Kidney capillary endothelial cell (primary cell): ENCODE data around the gene PHRF1.

ENCODE experiments used
- DNase-seq: peaks from one replicate; pipeline ENCODE4 v3.0.0-alpha.2; 2018; ENCODE audit warnings: low spot score

PHRF1 gene

DNA sequence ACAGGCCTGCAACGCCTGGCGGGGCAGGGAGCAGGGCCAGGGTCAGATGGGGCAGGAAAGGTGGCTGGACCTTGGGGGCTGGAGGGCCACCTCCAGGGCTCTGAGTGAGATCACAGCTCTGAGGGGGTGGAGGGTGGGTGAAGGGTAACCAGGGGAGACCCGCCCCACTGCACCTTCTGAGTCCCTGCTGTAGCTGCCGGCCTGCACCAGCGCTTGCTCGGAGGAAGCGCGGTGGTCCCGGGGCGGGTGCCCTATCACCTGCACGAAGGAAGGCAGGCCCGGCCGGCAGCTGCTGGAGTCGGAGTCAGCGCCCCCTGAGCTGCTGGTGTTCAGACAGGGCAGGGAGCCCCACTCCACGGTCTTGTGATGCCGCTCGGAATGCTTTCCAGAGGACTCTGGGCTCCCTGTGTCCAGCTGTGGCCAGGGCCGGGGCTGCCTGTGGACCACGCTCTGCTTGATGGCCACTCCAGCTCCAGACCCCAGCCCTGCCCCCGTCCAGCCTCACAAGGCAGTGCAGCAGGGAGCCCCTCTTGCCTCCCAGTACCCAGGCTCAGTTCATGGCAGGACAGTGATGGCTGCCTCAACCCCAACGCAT, 19.5 kb upstream of the PHRF1 start:
- no peak for DNase-seq

GRCh38 chr11:557328-558132, 18.7 kb upstream of the PHRF1 start:
- DNase-seq: no peak

DNA sequence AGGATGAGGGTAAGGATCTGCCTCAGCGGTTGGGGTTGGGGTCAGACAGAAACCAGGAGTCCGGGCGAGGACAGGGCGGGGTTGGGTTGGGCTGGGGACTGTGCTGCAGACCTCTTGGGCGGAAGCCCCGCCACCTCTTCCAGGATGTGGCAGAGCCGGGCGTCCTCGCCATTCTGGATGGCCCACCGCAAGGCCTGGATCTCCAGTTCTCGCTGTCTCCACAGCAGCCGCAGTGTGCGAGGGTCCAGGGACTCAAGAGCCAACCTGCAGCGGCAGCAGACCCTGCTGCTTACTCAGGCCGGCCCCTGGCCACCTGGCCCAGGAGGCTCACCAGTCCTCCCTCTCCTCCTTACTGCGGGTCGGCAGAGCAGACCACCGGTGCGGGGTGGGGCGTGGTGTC, 17.8 kb upstream of the PHRF1 start:
- DNase-seq: no peak

DNA sequence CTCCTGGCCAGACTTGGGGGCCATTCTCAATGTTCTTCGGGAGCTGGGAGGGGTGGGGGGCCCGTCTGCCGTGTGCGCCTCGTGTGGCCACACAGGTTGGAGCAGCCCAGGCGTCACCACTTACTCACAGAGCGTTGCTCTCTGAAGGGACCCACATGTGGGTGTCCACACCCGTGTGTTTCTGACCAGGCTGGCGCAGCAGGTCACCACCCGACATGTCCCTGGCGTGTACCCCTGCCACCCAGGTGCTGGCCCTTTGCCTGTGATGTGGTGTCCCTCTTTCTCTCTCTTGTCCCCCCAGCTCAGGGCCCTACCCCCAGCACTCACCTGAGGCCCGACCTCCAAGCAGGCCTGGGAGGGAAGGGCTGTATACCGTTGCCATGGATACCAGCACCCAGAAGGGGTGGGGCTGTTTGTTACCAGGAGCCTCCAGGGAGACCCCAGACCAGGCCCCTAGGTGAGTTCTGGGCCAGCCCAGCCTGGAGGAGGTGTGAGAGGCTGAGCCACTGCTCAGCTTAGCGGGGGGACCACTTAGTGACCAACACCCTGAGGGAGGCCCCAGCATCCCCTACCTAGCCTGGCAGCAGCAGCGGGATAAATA, 17.1 kb upstream of the PHRF1 start:
- DNase-seq: no peak

DNA sequence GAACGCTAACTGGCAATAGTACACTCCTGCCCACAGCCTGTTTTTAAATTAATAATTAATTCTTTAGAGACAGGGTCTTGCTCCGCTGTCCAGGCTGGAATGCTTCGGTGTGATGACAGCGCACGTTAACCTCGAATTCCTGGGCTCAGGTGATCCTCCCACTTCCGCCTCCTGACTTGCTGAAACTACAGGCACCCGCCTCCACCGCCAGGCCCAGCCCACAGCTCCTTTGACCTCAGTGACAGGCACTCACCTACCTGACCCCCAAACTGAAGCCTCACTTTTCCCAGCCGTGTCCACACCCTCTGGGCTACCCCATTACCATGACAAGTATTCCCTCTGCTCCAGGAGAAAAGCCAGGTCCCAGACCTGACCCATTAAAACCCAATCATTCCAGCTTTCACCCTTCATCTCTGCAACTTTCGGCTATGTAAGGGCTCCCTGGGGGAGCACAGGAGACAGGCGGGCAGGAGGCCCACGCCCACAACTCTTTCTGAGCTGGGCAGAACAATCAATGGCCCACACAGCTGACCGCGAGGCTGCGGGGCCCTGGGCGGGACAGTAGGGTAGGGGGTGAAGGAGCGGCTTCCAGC, 16.5 kb upstream of the PHRF1 start:
- DNase-seq: no peak

DNA sequence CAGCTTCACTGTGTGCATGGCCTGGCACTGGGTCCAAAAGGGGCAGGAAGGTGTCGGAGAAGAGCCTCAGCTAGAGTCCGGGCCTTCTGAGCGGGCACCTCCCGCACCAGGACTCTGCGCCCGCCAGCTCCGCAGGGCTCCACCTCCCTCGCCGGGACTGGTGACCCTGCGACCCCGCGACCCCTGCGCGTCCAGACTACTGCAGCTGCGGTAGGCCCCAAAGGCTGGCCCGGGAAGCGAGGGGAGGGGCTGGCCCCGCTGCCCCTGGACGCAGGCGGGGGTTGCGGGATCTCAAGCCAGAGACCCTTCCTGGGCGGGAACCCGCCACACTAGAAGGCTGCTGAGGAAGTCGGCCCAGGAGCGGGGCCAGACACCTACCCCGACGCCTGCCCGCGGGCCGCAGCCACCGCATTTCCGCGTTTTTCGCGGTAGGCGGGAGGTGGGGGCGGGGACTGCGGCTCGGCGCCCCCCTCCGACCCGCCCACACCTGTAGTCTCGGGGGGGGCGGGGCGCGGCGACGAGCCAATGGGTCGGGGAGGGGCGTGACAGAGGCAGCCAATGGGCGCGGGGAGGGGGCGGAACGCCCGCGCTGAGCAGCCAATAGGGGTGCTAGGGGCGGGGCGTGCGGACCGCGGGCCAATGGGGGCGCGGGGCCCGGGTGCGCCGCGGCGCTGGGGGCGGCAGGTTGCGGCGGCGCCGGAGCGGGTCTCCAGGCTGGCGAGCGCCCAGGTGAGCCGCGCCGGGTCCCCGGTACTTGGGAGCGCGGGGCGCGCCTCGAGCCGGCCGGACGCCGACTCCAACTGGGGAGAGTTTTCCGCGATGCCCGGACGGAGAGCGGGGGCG, 15.7 kb upstream of the PHRF1 start, which contains the start of the genes LMNTD2 and RASSF7:
LMNTD2 (minus strand) TSS at position 434 of the 843 bp plus-strand sequence; CDS start at position 412, 22 bp downstream.
RASSF7 (plus strand) TSS at position 666 of the 843 bp plus-strand sequence. CDS start 799 bp downstream, outside the sequence.
- peak; percentile 74 for DNase-seq

- DNase-seq: no peak
Measured at GRCh38 chr11:561148-562003, 14.9 kb upstream of the PHRF1 start.

DNA sequence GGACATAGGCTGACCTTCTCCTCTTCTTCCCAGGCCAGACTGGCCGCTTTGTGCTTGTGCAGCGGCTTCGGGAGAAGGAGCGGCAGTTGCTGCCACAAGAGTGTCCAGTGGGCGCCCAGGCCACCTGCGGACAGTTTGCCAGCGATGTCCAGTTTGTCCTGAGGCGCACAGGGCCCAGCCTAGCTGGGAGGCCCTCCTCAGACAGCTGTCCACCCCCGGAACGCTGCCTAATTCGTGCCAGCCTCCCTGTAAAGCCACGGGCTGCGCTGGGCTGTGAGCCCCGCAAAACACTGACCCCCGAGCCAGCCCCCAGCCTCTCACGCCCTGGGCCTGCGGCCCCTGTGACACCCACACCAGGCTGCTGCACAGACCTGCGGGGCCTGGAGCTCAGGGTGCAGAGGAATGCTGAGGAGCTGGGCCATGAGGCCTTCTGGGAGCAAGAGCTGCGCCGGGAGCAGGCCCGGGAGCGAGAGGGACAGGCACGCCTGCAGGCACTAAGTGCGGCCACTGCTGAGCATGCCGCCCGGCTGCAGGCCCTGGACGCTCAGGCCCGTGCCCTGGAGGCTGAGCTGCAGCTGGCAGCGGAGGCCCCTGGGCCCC, 14.1 kb upstream of the PHRF1 start:
- DNase-seq: no peak

GRCh38 chr11:563066-563811, 13.0 kb upstream of the PHRF1 start:
- no peak for DNase-seq

GRCh38 chr11:563812-564578, 12.3 kb upstream of the PHRF1 start:
- DNase-seq: no peak

GRCh38 chr11:565921-566509, 10.3 kb upstream of the PHRF1 start:
- no peak for DNase-seq

GRCh38 chr11:567011-567628, 9.2 kb upstream of the PHRF1 start:
- DNase-seq: no peak

- DNase-seq: no peak
Measured at GRCh38 chr11:567629-568292, 8.5 kb upstream of the PHRF1 start.

DNA sequence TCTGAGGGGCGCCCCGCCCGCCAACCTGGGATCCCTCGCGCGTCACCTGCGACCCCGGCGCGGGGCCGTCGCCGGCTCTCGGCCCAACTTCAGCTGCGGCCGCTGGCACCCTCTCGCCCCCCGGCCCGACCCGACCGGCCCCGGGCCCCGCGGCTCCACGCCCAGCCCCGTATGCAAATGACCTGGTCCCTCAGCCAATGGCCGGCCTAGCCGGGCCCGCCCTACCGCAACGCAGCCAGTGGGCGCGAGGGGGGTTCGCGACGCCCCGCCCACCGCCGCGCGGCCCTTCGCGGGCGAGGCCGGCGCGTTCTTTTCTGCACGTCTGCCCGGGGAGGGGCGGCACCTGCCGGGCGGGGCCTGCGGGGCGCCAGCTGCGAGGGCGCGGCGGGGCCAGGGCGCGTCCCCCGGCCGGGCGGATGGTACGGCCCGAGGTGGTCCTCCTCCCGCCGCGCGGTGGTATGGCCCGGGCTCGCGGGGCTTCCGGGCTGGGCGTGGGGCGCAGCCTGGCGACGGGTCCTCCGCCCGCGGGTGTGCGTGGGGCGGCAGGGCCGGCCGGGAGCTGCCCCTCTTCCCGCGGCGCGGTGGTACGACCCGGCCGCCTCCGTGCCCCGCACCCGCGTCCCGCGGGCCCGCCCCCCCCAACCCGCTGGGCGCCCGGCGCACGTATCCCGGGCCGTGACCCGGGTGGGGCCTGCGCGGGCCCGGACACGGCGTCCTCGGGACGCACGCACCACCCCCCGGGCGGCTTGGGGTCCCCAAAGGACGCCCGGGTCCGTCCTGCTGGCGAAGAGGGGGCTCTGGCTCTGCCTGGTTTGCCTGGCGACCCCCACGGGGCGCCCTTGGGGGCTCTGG, 7.7 kb upstream of the PHRF1 start:
- peak; percentile 84 for DNase-seq

GRCh38 chr11:569158-569885, 6.9 kb upstream of the PHRF1 start:
- no peak for DNase-seq

DNA sequence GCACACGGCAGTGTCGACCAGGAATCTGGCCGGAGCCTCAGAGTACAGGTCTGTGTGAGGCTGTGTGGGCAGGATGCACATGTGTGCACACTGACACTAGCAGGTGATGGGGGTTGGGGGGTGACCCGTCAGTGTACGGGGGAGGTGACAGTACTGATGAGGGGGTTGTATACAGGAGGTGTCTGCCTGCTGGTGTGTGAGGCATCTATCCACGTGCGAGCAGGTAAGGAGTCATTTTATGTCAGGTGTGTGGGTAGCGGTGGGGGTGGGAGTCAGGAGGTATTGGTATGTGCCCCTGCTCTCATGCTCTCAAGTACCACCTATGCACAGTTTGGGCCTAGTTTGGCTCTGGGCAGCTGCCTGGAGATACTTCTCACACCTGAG, 4.5 kb upstream of the PHRF1 start:
- DNase-seq: no peak
